ENCODE data around the gene TANGO2.

TANGO2 gene

GRCh38 chr22:19973551-19974267 is 47.2 kb upstream of the TANGO2 start:
- H3K9me3 Mint-ChIP-seq = no peaks in the 10 kb centered on the region

GRCh38 chr22:19974268-19974861 is 46.5 kb upstream of the TANGO2 start:
- TF ChIP-seq CTCF (IDR thresholded peaks at IDR 0.05; ENCODE audit: unreplicated experiment in 3 of 3) = no peak
- Mint-ChIP-seq H3K4me1 (peaks cover 10% of the 10 kb centered on the region), H3K9me3 (no peaks in the 10 kb centered on the region), H3K27ac (peak overlapping the region in 1 of 3 experiments; percentile 40), H3K27me3 (ENCODE audit: low read depth) (no peaks in the 10 kb centered on the region), H3K36me3 (ENCODE audit: low read depth) (peaks cover 8% of the 10 kb centered on the region), H3K4me3 (no peak overlapping the region)

More at GRCh38 chr22:19973551-19974267, 47.2 kb upstream of the TANGO2 start:
- Mint-ChIP-seq H3K36me3 (ENCODE audit: low read depth) (peaks cover 9% of the 10 kb centered on the region), H3K4me1 (peaks cover 10% of the 10 kb centered on the region), H3K27me3 (ENCODE audit: low read depth) (no peaks in the 10 kb centered on the region), H3K27ac (no peak overlapping the region), H3K4me3 (no peak overlapping the region)
- TF ChIP-seq CTCF (IDR thresholded peaks at IDR 0.05; ENCODE audit: unreplicated experiment in 3 of 3) = no peak

- no peak for TF ChIP-seq CTCF (IDR thresholded peaks at IDR 0.05; ENCODE audit: unreplicated experiment in 3 of 3)
- H3K36me3 Mint-ChIP-seq (ENCODE audit: low read depth) = peaks cover 8% of the 10 kb centered on the region
- H3K27ac Mint-ChIP-seq = peak overlapping the region in 2 of 3 experiments; percentile 26 to 40
- no peaks in the 10 kb centered on the region for H3K9me3 Mint-ChIP-seq
- peaks cover 10% of the 10 kb centered on the region for H3K4me1 Mint-ChIP-seq
- H3K27me3 Mint-ChIP-seq (ENCODE audit: low read depth) = no peaks in the 10 kb centered on the region
- no peak overlapping the region for H3K4me3 Mint-ChIP-seq
Measured at GRCh38 chr22:19974935-19975706, 45.8 kb upstream of the TANGO2 start.

- no peaks in the 10 kb centered on the region for H3K9me3 Mint-ChIP-seq
- peaks cover 10% of the 10 kb centered on the region for H3K4me1 Mint-ChIP-seq
- H3K27me3 Mint-ChIP-seq (ENCODE audit: low read depth) = no peaks in the 10 kb centered on the region
- H3K27ac Mint-ChIP-seq = peak overlapping the region in 1 of 3 experiments; percentile 40
- no peak overlapping the region for H3K4me3 Mint-ChIP-seq
- TF ChIP-seq CTCF (IDR thresholded peaks at IDR 0.05; ENCODE audit: unreplicated experiment in 3 of 3) = no peak
- H3K36me3 Mint-ChIP-seq (ENCODE audit: low read depth) = peaks cover 6% of the 10 kb centered on the region
Measured at GRCh38 chr22:19975707-19976035, 45.2 kb upstream of the TANGO2 start.

- Mint-ChIP-seq H3K36me3 (ENCODE audit: low read depth) (peaks cover 3% of the 10 kb centered on the region), H3K9me3 (no peaks in the 10 kb centered on the region), H3K4me1 (peaks cover 10% of the 10 kb centered on the region), H3K27me3 (ENCODE audit: low read depth) (no peaks in the 10 kb centered on the region), H3K4me3 (no peak overlapping the region), H3K27ac (no peak overlapping the region)
- no peak for TF ChIP-seq CTCF (IDR thresholded peaks at IDR 0.05; ENCODE audit: unreplicated experiment in 3 of 3)
Measured at GRCh38 chr22:19976671-19977070, 44.2 kb upstream of the TANGO2 start.
